Fibroblast of peridontal ligament (primary cell): ENCODE results near the gene ACTR8.

Experiments
- DNase-seq: peaks from one replicate; pipeline ENCODE4 v3.0.0-alpha.2; 2010; ENCODE audit errors: extremely low read depth

Gene ACTR8

GRCh38 chr3:53865732-53866499, 16.0 kb downstream of the ACTR8 start:
- DNase-seq = no peak

- DNase-seq = no peak
These were observed 18.8 kb downstream of the ACTR8 start for GRCh38 chr3:53863145-53863544.

- no peak for DNase-seq
These were observed 19.7 kb downstream of the ACTR8 start for GRCh38 chr3:53862241-53862640.

GRCh38 chr3:53860196-53860595, 21.8 kb downstream of the ACTR8 start:
- no peak for DNase-seq

- no peak for DNase-seq
These were observed 22.8 kb downstream of the ACTR8 start for GRCh38 chr3:53859178-53859577.

- DNase-seq = no peak
These were observed 23.7 kb downstream of the ACTR8 start for GRCh38 chr3:53858096-53858741.

- no peak for DNase-seq
These were observed 25.0 kb downstream of the ACTR8 start for GRCh38 chr3:53856964-53857363.

- peak; percentile 57 for DNase-seq
These were observed 31.1 kb downstream of the ACTR8 start for GRCh38 chr3:53850895-53851294.

- no peak for DNase-seq
These were observed 32.0 kb downstream of the ACTR8 start for GRCh38 chr3:53849916-53850315.

- no peak for DNase-seq
These were observed 35.1 kb downstream of the ACTR8 start for GRCh38 chr3:53846851-53847155.

- no peak for DNase-seq
These were observed 35.7 kb downstream of the ACTR8 start, which contains the start of the genes CHDH and IL17RB for GRCh38 chr3:53846134-53846850. CHDH (minus strand) TSS chr3:53846419; CDS start chr3:53824008, 22,411 bp downstream. IL17RB (plus strand) TSS chr3:53846568; CDS start chr3:53846589, 21 bp downstream.

- no peak for DNase-seq
These were observed 36.1 kb downstream of the ACTR8 start for GRCh38 chr3:53845881-53846133.

GRCh38 chr3:53845103-53845880, 36.7 kb downstream of the ACTR8 start:
- DNase-seq = peak; percentile 35

GRCh38 chr3:53844262-53845102, 37.5 kb downstream of the ACTR8 start:
- DNase-seq = no peak

- no peak for DNase-seq
These were observed 38.5 kb downstream of the ACTR8 start for GRCh38 chr3:53843195-53844177.

- no peak for DNase-seq
These were observed 39.3 kb downstream of the ACTR8 start for GRCh38 chr3:53842436-53843194.

- no peak for DNase-seq
These were observed 40.7 kb downstream of the ACTR8 start for GRCh38 chr3:53841296-53841695.

GRCh38 chr3:53837331-53837730, 44.6 kb downstream of the ACTR8 start:
- DNase-seq = no peak
